GM12874 (cell line): ENCODE data around the gene OR10D3.

Source experiments
- TF ChIP-seq, protein P1 (sequence below): IDR thresholded peaks from 2 replicates; pipeline ENCODE4 v1.5.1; 2011; ENCODE audit warnings: low read depth, mild to moderate bottlenecking, control low read depth, low read length, moderate library complexity; ENCODE audit not compliant: insufficient read depth

Gene OR10D3

DNA sequence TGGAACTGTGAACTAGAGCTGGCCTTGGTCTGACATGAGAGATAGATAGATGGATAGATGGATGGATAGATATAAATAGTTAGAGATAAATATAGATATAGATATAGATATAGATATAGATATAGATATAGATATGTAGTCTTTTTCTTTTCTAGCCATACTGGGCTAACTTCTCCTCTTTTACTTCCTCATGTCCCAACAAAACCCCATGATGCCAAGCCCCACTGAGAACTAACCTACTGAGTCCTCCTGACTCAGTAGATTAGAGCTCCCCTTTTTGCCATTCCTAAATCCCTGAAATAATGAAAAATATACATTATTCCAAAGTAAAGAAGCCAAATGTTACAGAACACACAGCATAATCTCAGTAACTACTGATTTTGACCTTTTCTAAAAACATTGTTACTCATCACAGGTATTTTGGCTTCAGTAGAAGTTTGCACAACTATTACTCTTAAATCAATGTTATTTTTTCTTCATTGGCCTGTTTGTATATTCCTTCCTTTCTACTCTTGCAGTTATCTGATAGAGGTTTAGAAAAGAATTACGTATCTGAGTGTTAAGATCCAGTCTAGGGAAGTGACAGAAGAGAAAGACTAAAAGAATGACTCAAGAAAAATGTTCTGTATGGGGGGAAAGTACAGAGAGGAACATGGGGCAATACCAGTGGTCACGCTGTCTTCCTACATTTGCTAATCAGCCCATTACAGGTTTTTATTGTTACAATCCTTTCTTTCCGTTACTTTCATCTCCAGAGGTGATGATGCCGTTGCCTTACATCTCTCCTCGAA is 6.0 kb upstream of the OR10D3 start:
- TF ChIP-seq, protein P1, sequence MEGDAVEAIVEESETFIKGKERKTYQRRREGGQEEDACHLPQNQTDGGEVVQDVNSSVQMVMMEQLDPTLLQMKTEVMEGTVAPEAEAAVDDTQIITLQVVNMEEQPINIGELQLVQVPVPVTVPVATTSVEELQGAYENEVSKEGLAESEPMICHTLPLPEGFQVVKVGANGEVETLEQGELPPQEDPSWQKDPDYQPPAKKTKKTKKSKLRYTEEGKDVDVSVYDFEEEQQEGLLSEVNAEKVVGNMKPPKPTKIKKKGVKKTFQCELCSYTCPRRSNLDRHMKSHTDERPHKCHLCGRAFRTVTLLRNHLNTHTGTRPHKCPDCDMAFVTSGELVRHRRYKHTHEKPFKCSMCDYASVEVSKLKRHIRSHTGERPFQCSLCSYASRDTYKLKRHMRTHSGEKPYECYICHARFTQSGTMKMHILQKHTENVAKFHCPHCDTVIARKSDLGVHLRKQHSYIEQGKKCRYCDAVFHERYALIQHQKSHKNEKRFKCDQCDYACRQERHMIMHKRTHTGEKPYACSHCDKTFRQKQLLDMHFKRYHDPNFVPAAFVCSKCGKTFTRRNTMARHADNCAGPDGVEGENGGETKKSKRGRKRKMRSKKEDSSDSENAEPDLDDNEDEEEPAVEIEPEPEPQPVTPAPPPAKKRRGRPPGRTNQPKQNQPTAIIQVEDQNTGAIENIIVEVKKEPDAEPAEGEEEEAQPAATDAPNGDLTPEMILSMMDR: no peak

DNA sequence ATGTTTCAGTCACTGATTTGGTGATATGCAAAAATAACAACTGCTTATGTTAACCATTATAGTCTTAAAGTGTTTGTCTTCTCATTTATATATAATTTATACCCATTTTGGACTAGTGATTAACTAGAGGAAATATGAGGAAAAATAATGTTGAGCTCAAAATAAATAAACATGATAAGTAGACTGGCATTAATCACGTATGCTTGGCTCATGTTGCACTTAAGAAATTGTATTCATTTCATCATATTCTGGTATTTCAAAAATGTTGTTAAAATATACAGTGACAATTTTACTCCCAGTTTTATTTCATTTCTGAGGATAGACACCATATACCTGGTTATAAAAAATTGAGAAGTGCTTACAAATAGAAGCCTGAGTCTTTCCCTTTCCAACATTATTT is 3.8 kb upstream of the OR10D3 start:
- TF ChIP-seq, protein P1: no peak

DNA sequence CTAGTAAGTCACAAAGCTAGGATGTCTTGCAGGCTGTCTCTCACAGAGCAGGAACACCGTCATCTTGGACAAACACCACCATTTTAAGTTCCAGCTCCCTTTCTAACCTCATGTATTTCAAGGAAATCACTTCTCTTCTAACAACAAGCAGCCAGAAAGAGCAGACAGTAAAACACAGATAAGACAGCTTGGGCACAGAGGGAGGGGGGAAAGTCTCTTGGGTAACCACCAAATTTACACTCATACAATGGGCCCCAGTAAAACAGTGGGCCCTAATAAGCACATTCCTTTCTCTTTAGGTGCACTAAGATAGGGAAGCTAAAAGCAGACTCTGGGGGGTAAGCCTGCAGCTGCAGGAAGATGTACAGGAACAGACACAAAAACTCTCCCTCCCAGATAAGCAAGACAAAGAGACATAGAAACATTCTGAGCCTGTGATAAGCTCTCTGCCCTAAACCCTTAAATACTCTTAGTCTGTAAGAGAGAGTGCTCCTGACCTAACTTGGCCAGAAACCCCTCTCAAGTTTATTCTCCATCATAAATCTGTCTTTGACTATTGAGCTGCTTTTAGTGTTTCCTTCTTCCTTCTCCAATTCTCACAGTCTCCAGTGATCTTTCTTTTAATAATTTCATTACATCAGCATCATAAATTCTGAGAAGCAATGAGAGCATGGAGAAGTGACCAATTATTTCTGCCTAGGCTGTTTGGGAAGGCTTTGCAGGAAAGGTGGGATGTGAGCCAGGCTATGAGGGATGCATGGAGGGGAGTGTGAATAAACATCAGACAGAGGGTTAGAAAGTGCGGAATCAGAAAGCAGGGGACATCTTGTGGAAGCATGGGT is 7.4 kb downstream of the OR10D3 start:
- TF ChIP-seq, protein P1: no peak

DNA sequence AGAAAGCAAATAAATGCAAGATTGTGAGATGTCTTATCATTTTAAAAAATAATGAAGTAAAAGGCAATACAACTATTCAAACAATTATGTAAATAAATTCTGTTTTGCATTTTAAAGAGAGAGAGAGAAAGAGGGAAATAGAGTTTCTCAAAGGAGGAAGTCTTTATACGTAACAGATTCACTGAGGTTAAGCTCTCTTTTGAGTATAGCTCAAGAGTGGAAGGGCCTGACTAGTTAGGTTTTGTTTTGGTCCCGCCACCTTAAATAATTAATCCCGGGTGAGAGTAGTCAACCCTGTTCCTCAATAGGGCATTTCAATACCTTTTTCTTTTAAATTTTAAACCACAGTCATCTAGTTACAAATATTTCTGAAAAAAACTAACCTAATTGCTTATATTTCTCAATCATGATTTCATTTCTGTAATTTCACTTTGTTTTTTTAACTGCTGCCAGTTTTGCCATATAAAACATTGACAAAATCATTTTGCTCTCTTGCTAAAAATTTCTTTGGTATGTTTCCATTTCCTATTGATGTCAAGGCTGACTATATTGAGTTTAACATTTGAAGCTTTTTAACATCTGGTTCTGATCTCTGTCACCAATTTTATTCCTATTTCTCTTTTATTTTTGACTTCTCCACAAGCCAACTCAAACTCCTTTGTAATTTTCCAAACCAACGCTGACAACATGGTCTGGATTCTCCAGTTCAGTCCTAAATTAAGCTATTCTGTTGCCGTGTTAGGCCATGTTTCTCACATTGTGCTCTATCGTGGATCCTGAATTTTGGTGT is 10.3 kb downstream of the OR10D3 start:
- TF ChIP-seq, protein P1: no peak

DNA sequence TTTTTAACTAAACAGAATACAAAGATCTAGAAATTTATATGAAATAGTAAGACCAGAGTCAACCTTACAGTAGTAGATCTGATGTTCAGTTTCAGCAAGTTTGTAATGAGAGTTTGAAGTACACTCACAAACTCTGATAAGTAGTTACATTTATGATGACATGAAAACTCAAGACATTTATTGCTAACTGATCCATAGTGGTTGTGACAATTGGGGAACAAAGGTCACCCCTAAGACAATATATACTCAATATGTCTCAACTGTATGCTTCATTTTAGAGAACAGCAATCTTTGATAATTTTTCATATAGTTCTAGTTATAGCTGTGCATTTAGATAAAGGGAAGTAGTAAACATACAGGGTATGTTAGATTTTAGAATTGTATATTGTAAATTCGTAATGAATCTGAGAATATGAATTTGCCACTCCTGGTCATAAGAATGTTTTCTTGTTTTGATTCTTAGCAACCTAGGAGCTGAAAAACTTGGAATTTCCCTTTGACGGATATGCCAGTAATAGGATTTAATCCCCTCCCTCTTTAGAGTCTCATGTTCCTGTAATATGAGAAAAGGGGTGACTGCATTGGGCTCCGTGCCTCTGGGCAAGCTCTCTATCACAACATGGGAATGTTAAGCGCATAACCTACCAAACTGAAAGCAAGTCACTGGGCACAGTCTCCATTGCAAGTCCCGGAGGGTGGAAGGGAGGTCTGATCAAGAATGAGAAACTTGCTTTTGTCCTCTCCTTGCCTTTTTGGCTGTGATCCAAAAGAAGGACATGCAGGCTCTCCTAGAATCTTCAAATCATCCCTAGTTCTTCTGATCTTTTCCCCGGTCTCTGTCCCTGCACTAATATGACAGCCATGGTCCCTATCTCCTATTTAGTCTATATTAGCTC is 11.4 kb downstream of the OR10D3 start:
- TF ChIP-seq, protein P1: no peak

DNA sequence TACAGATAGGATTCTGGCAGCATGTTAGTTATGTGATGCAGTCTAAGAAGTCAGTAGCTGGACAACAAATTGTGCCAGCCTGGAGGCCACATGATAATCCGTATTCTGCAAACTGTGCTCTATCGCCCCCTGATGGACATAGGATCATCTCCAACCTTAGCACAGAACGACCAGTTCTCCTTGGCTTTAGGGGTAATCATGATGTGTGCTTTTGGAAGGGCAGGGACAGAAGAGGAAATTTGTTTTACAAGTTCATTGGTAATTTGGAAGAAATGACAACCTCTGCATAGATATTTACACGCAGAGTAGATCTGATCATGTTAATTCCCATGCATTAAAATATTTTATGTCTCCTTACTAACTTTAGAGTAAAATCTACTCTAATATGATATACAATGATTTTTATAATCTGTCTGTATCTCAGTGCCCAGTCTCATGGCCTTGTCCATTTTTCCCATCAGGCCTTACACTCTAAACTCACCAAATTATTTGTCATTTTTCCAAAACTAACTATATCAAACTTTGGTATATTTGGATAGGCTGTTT is 12.1 kb downstream of the OR10D3 start:
- TF ChIP-seq, protein P1: peak; percentile 81
